ENCODE results near the gene TBATA.

DNA sequence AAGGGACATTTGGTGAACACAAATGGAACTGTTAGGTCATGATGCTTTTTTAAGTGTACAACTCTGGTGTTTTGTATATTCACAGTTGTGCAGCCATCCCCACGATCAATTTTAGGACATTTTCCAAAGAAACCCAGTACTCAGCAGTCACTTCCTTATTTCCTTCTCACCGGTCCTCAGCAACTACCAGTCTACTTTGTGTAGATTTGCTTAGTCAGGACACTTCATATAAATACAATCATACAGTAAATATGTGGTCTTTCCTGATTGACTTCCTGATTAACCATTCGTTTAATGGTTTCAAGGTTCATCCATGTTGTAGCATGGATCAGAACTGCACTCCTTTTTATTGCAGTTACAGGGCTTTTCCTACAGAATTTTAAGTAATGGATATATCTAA is 45.0 kb upstream of the TBATA start:
- TF ChIP-seq, protein P1, sequence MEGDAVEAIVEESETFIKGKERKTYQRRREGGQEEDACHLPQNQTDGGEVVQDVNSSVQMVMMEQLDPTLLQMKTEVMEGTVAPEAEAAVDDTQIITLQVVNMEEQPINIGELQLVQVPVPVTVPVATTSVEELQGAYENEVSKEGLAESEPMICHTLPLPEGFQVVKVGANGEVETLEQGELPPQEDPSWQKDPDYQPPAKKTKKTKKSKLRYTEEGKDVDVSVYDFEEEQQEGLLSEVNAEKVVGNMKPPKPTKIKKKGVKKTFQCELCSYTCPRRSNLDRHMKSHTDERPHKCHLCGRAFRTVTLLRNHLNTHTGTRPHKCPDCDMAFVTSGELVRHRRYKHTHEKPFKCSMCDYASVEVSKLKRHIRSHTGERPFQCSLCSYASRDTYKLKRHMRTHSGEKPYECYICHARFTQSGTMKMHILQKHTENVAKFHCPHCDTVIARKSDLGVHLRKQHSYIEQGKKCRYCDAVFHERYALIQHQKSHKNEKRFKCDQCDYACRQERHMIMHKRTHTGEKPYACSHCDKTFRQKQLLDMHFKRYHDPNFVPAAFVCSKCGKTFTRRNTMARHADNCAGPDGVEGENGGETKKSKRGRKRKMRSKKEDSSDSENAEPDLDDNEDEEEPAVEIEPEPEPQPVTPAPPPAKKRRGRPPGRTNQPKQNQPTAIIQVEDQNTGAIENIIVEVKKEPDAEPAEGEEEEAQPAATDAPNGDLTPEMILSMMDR (conservative IDR thresholded peaks at IDR 0.05; ENCODE audit: low read depth, low read length): no peak
- no peak for TF ChIP-seq EZH2 (IDR thresholded peaks at IDR 0.05; ENCODE audit: low read length, unreplicated experiment)
- TF ChIP-seq EZH2phosphoT487 (IDR thresholded peaks at IDR 0.05; ENCODE audit: borderline replicate concordance, low read length): no peak

Measured in PC-3 (cell line).